OCI-LY3 (cell line): Measurements from ENCODE around the gene MED25.

Source experiments
- H2AFZ ChIP-seq: fragments of 200-600, 300-600 bp; shearing (Covaris generic); 2 replicates; pipeline ENCODE4 v1.6.0; 2014; ENCODE audit warnings: antibody characterized with exemption, low read depth, low read length
- H3K27ac ChIP-seq: fragments of 200-600, 300-600 bp; sonication (generic); 2 replicates; pipeline ENCODE4 v1.5.1; 2014; ENCODE audit warnings: mild to moderate bottlenecking, low read length, moderate library complexity, mixed read lengths
- H3K27me3 ChIP-seq: fragments of 200-600, 300-600 bp; sonication (generic); 2 replicates; pipeline ENCODE4 v1.6.1; 2014; ENCODE audit warnings: low read depth, low read length, mixed read lengths
- H3K36me3 ChIP-seq: fragments of 200-600, 300-600 bp; sonication (generic); replicated peaks from 2 replicates; pipeline ENCODE3; 2014; ENCODE audit warnings: low read depth, low read length, mixed read lengths
- H3K4me1 ChIP-seq: fragments of 300-600, 200-600 bp; sonication (generic); 2 replicates; pipeline ENCODE4 v1.6.1; 2014; ENCODE audit warnings: low read length, mixed read lengths
- H3K4me2 ChIP-seq: fragments of 200-600, 300-600 bp; sonication (generic); 2 replicates; pipeline ENCODE4 v1.6.1; 2014; ENCODE audit warnings: low read length, mixed read lengths
- H3K4me3 ChIP-seq: fragments of 300-600, 200-600 bp; sonication (generic); 2 replicates; pipeline ENCODE4 v1.5.1; 2014; ENCODE audit warnings: antibody characterized with exemption, mild to moderate bottlenecking, low read length, moderate library complexity
- H3K79me2 ChIP-seq: fragments of 300-600, 200-600 bp; shearing (Covaris generic); 2 replicates; pipeline ENCODE4 v1.6.1; 2014; ENCODE audit warnings: mild to moderate bottlenecking, low read length, mixed read lengths
- H3K9ac ChIP-seq: fragments of 300-600, 200-600 bp; shearing (Covaris generic); 2 replicates; pipeline ENCODE4 v1.6.0; 2014; ENCODE audit warnings: mild to moderate bottlenecking, low read length, moderate library complexity
- H3K9me3 ChIP-seq: fragments of 200-600, 300-600 bp; shearing (Covaris generic); 2 replicates; pipeline ENCODE4 v1.6.1; 2014; ENCODE audit warnings: low read length, mixed read lengths; ENCODE audit not compliant: insufficient read depth
- H4K20me1 ChIP-seq: fragments of 200-600, 300-600 bp; sonication (generic); 2 replicates; pipeline ENCODE4 v1.6.1; 2016; ENCODE audit warnings: low read length, mixed read lengths; ENCODE audit not compliant: insufficient read depth
- CTCF ChIP-seq: fragments of 200-600, 300-600 bp; sonication (generic); IDR thresholded peaks from 2 replicates; pipeline ENCODE4 v1.5.1; 2014; ENCODE audit warnings: antibody characterized with exemption, low read length, low read depth
- EZH2phosphoT487 ChIP-seq: fragments of 200-600 bp; shearing (Covaris generic); IDR thresholded peaks from 2 replicates; pipeline ENCODE4 v1.6.1; 2018; ENCODE audit warnings: antibody characterized with exemption, mixed run types, low read depth

Gene MED25

GRCh38 chr19:49854378-49855263 lies 36.5 kb downstream of the MED25 start:
- H3K9me3 ChIP-seq = no peaks in the 10 kb centered on the region
- H3K27me3 ChIP-seq = no peaks in the 10 kb centered on the region
- H3K27ac ChIP-seq = no peak overlapping the region
- H2AFZ ChIP-seq = no peak overlapping the region
- peaks cover 29% of the 10 kb centered on the region for H3K79me2 ChIP-seq
- peaks cover 43% of the 10 kb centered on the region for H4K20me1 ChIP-seq
- H3K36me3 ChIP-seq = peaks cover 43% of the 10 kb centered on the region
- TF ChIP-seq EZH2phosphoT487 (no peak), CTCF (no peak)
- H3K4me2 ChIP-seq = no peak overlapping the region
- H3K9ac ChIP-seq = no peak overlapping the region
- H3K4me1 ChIP-seq = peaks cover 23% of the 10 kb centered on the region
- no peak overlapping the region for H3K4me3 ChIP-seq

- H4K20me1 ChIP-seq = peaks cover 43% of the 10 kb centered on the region
- H3K9ac ChIP-seq = no peak overlapping the region
- H3K36me3 ChIP-seq = peaks cover 43% of the 10 kb centered on the region
- H3K79me2 ChIP-seq = peaks cover 29% of the 10 kb centered on the region
- H3K27me3 ChIP-seq = no peaks in the 10 kb centered on the region
- no peak overlapping the region for H3K27ac ChIP-seq
- H3K4me2 ChIP-seq = no peak overlapping the region
- no peak overlapping the region for H2AFZ ChIP-seq
- no peak overlapping the region for H3K4me3 ChIP-seq
- TF ChIP-seq EZH2phosphoT487 = no peak
- H3K9me3 ChIP-seq = no peaks in the 10 kb centered on the region
- H3K4me1 ChIP-seq = peaks cover 19% of the 10 kb centered on the region
Observed at GRCh38 chr19:49855277-49855675, 37.2 kb downstream of the MED25 start.

GRCh38 chr19:49855676-49856573 lies 37.8 kb downstream of the MED25 start:
- H3K27ac ChIP-seq = no peak overlapping the region
- peaks cover 19% of the 10 kb centered on the region for H3K4me1 ChIP-seq
- peaks cover 29% of the 10 kb centered on the region for H3K79me2 ChIP-seq
- peaks cover 43% of the 10 kb centered on the region for H4K20me1 ChIP-seq
- no peak overlapping the region for H3K4me2 ChIP-seq
- TF ChIP-seq CTCF = no peak
- no peak for TF ChIP-seq EZH2phosphoT487
- no peaks in the 10 kb centered on the region for H3K9me3 ChIP-seq
- H2AFZ ChIP-seq = no peak overlapping the region
- H3K36me3 ChIP-seq = peaks cover 48% of the 10 kb centered on the region
- no peak overlapping the region for H3K9ac ChIP-seq
- no peaks in the 10 kb centered on the region for H3K27me3 ChIP-seq
- no peak overlapping the region for H3K4me3 ChIP-seq

- H2AFZ ChIP-seq = no peak overlapping the region
- no peaks in the 10 kb centered on the region for H3K9me3 ChIP-seq
- peaks cover 51% of the 10 kb centered on the region for H3K36me3 ChIP-seq
- peaks cover 43% of the 10 kb centered on the region for H4K20me1 ChIP-seq
- no peak overlapping the region for H3K4me2 ChIP-seq
- no peak overlapping the region for H3K4me3 ChIP-seq
- H3K79me2 ChIP-seq = peaks cover 29% of the 10 kb centered on the region
- TF ChIP-seq EZH2phosphoT487 = no peak
- no peak for TF ChIP-seq CTCF
- no peak overlapping the region for H3K9ac ChIP-seq
- H3K27me3 ChIP-seq = no peaks in the 10 kb centered on the region
- no peak overlapping the region for H3K27ac ChIP-seq
- peaks cover 19% of the 10 kb centered on the region for H3K4me1 ChIP-seq
Observed at GRCh38 chr19:49856574-49857021, 38.5 kb downstream of the MED25 start.
